Fibroblast of mammary gland (primary cell): ENCODE results near the gene AUTS2.
"Not testable (repeated sequence)": the region's sequence is repeated elsewhere in the genome, so short reads cannot be mapped to it uniquely, and the experiment has no call there.

Source experiments
- DNase-seq: peaks from one replicate; pipeline ENCODE4 v3.0.0-alpha.2; 2010; ENCODE audit warnings: low read depth
- H3K4me3 ChIP-seq: 2 replicates; pipeline ENCODE4 v1.5.1; 2011; ENCODE audit warnings: low read depth, mild to moderate bottlenecking, low read length, moderate library complexity; ENCODE audit not compliant: control insufficient read depth
- CTCF ChIP-seq: conservative IDR thresholded peaks from 2 replicates; pipeline ENCODE4 v1.5.1; 2011; ENCODE audit warnings: low read depth, low read length, inconsistent platforms; ENCODE audit not compliant: control insufficient read depth, insufficient read depth

The AUTS2 gene

GRCh38 chr7:70360557-70360956, 762.3 kb downstream of the AUTS2 start:
- no peak overlapping the region for H3K4me3 ChIP-seq
- no peak for DNase-seq
- TF ChIP-seq CTCF: no peak

- TF ChIP-seq CTCF: no peak
Observed at GRCh38 chr7:70361821-70362220, 763.5 kb downstream of the AUTS2 start.

GRCh38 chr7:70364393-70364792, 766.1 kb downstream of the AUTS2 start:
- DNase-seq, H3K4me3 ChIP-seq: not testable (repeated sequence)

More at GRCh38 chr7:70361821-70362220, 763.5 kb downstream of the AUTS2 start:
- no peak overlapping the region for H3K4me3 ChIP-seq
- DNase-seq: no peak

GRCh38 chr7:70371652-70372051, 773.4 kb downstream of the AUTS2 start:
- no peak for DNase-seq
- H3K4me3 ChIP-seq: no peak overlapping the region
- TF ChIP-seq CTCF: no peak

GRCh38 chr7:70372768-70373515, 774.7 kb downstream of the AUTS2 start:
- DNase-seq: no peak
- no peak for TF ChIP-seq CTCF

GRCh38 chr7:70374772-70375533, 776.7 kb downstream of the AUTS2 start:
- no peak for TF ChIP-seq CTCF
- H3K4me3 ChIP-seq: no peak overlapping the region
- no peak for DNase-seq

More at GRCh38 chr7:70372768-70373515, 774.7 kb downstream of the AUTS2 start:
- no peak overlapping the region for H3K4me3 ChIP-seq

- no peak overlapping the region for H3K4me3 ChIP-seq
- no peak for TF ChIP-seq CTCF
- DNase-seq: no peak
Observed at GRCh38 chr7:70376561-70377031, 778.3 kb downstream of the AUTS2 start.
